Mucosa of descending colon (tissue), 3 donors: ENCODE results near the gene ADIPOR2. TPM values are rescaled to one million over a fixed set of nuclear protein-coding genes. Genes with fewer than 3 reads are reported as not detected.

Experiments
- ATAC-seq: fragments of 200-7000 bp; cut with Tn5 transposase; one replicate; pipeline ENCODE4 v1.9.1; 2020; ENCODE audit warnings: mild to moderate bottlenecking, moderate library complexity
- DNase-seq, 3 donors: peaks; one replicate each; pipeline ENCODE4 v3.0.0-alpha.2; 2020
- H3K36me3 ChIP-seq: fragments of 200-600 bp; one replicate; pipeline ENCODE4 v1.8.0; 2021; ENCODE audit warnings: low read depth, mild to moderate bottlenecking
- H3K4me1 ChIP-seq: fragments of 200-600 bp; one replicate; pipeline ENCODE4 v1.8.0; 2021; ENCODE audit warnings: low read depth, mild to moderate bottlenecking
- H3K4me3 ChIP-seq: fragments of 200-600 bp; one replicate; pipeline ENCODE4 v1.8.0; 2021; ENCODE audit warnings: mild to moderate bottlenecking
- H3K9me3 ChIP-seq: fragments of 200-600 bp; one replicate; pipeline ENCODE4 v1.8.0; 2021; ENCODE audit warnings: mild to moderate bottlenecking
- CTCF ChIP-seq: fragments of 200-600 bp; IDR thresholded peaks from one replicate; pipeline ENCODE4 v1.8.0; 2022; ENCODE audit warnings: antibody characterized with exemption, mild to moderate bottlenecking
- intact Hi-C, 2 donors: fragments of 100-400 bp; cut with DNase I in 1 of 2; cut with micrococcal nuclease in 1 of 2; formaldehyde crosslinking; loops; one replicate each; pipeline versions ENCODE4 v1.11.0 to v1.11.1; 2022; cut with DNase I, micrococcal nuclease
- total RNA-seq, 3 donors: library from RNA; stranded (reverse); fragmentation: NEBNext Ultra II Directional in 2 of 3; extraction: Animal tissue kit (Norgen Biotek cat#: 25700) in 2 of 3; gene quantifications; one replicate each; pipeline versions ENCODE4 v1.2.1 to v1.2.4, GENCODE V29; 2021 to 2023
- donor health status: DM: no; HTN: no; CAD: no; lungs with moderate emphysema.
- donor health status: DM: no; HTN: no; CAD: no.
- donor health status: DM: no; HTN: yes; CAD: no.

The ADIPOR2 gene
- total RNA-seq, 3 donors from 2014 or later: 76.1 to 119 (median 98.5) TPM

GRCh38 chr12:1645819-1646218, 45.1 kb upstream of the ADIPOR2 start:
- H3K4me1 ChIP-seq: peaks cover 14% of the 10 kb centered on the region
- no peaks in the 10 kb centered on the region for H3K9me3 ChIP-seq
- intact Hi-C loops: no loop called here
- ATAC-seq (no peak), DNase-seq (peak in 1 of 3 donors; percentile 48)
- TF ChIP-seq CTCF: no peak
- no peak overlapping the region for H3K4me3 ChIP-seq
- no peaks in the 10 kb centered on the region for H3K36me3 ChIP-seq

- ATAC-seq (no peak), DNase-seq (no peak)
- H3K9me3 ChIP-seq: no peaks in the 10 kb centered on the region
- H3K36me3 ChIP-seq: no peaks in the 10 kb centered on the region
- H3K4me1 ChIP-seq: peaks cover 14% of the 10 kb centered on the region
- H3K4me3 ChIP-seq: no peak overlapping the region
- no peak for TF ChIP-seq CTCF
- intact Hi-C loops: no loop called here
Measured at GRCh38 chr12:1646569-1647284, 44.1 kb upstream of the ADIPOR2 start.

GRCh38 chr12:1647285-1647669, 43.6 kb upstream of the ADIPOR2 start:
- no peak for DNase-seq
- intact Hi-C loops: no loop called here
- no peak for ATAC-seq
- Histone ChIP-seq H3K4me3 (no peak overlapping the region), H3K36me3 (no peaks in the 10 kb centered on the region), H3K9me3 (no peaks in the 10 kb centered on the region), H3K4me1 (peaks cover 9% of the 10 kb centered on the region)
- TF ChIP-seq CTCF: no peak

- no peak for ATAC-seq
Measured at GRCh38 chr12:1650260-1650977, 40.5 kb upstream of the ADIPOR2 start.

GRCh38 chr12:1650978-1651361, 39.9 kb upstream of the ADIPOR2 start:
- Histone ChIP-seq H3K36me3 (no peaks in the 10 kb centered on the region), H3K9me3 (no peaks in the 10 kb centered on the region), H3K4me1 (no peaks in the 10 kb centered on the region), H3K4me3 (no peak overlapping the region)
- TF ChIP-seq CTCF: no peak
- intact Hi-C loops: loop anchor here (5.0 to 10.0 kb wide), 2 partner anchors 141 to 284 kb away; no protein-coding TSS in a partner anchor
- ATAC-seq: no peak
- no peak for DNase-seq

More at GRCh38 chr12:1650260-1650977, 40.5 kb upstream of the ADIPOR2 start:
- intact Hi-C loops: loop anchor here (5.0 to 10.0 kb wide), 2 partner anchors 142 to 284 kb away; no protein-coding TSS in a partner anchor
- Histone ChIP-seq H3K4me1 (no peaks in the 10 kb centered on the region), H3K4me3 (no peak overlapping the region), H3K9me3 (no peaks in the 10 kb centered on the region), H3K36me3 (no peaks in the 10 kb centered on the region)
- no peak for TF ChIP-seq CTCF
- DNase-seq: no peak
